GM18907 (cell line): ENCODE measurements around the gene SPC25.
A peak's percentile ranks its signal among the peaks of the same experiment; 100 is the strongest.
"Not testable (repeated sequence)": the region's sequence is repeated elsewhere in the genome, so short reads cannot be mapped to it uniquely, and the experiment has no call there.

ENCODE experiments used
- ATAC-seq: cut with Tn5 transposase; IDR thresholded peaks from one replicate; pipeline ENCODE4 v1.9.1; 2021; ENCODE audit warnings: mild to moderate bottlenecking, moderate library complexity; ENCODE audit not compliant: unreplicated experiment

The SPC25 gene

DNA sequence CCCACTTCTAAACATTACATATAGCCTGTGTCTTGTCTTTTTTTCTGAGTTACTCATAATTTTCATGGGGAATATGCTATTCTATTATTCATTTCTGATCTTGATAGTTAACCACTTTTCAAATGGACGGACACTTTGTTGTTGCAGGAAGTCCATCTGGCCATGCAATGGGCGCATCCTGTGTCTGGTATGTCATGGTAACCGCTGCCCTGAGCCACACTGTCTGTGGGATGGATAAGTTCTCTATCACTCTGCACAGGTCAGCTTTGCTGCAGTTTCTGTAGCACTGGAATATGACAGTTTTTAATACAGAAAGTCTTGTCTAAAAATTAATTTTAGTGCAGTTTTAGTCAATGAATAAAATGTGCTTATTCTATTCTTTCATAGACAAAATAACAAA lies 14.1 kb upstream of the SPC25 start:
- no peak for ATAC-seq

GRCh38 chr2:168903888-168904287 lies 13.7 kb upstream of the SPC25 start:
- ATAC-seq, result no peak

DNA sequence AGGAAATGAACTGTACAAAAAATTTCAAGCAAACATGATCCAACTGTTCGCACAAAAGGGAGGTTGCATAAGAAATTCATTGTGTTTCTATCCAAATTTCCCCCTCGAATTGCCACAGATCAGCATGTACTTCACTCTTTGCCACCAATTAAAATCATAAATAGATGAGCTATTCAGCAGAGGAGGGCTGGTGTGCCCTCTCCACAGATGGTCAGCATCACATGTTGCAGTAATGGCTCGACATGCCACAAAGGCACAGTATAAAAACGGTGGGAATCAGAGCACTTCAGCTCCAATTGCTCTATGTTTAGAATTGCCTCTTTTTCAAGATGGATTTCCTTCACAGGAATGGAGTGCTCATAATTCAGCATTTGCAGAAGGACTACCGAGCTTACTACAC lies 10.8 kb upstream of the SPC25 start, which contains the start of gene G6PC2:
G6PC2 (plus strand) TSS at position 289 of the 400 bp plus-strand sequence; CDS start at position 330, 41 bp downstream.
- ATAC-seq, result no peak

- ATAC-seq, result no peak
Observed at GRCh38 chr2:168897449-168897848, 7.2 kb upstream of the SPC25 start.

GRCh38 chr2:168896783-168897182 lies 6.6 kb upstream of the SPC25 start:
- no peak for ATAC-seq

- ATAC-seq, result no peak
Observed at GRCh38 chr2:168895771-168896170, 5.5 kb upstream of the SPC25 start.

DNA sequence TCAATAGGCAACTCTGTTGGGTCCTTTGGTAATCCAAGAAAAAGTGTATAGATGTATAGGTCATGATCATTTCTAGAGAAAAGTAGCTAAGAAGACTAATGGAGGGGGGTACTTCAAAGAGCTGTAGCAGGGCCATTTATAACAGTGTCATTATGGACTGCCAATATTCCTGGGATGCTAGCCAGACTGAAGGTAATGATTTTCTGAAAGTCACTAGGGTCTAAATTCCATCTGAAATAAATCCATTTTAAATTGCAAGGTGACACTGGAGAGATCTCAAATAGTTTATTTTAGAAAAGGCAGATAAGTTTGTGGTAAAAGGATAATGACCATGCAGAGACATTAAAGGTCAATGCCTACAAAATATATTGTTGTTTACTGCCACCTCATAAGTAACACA lies 4.5 kb upstream of the SPC25 start:
- ATAC-seq, result no peak

- no peak for ATAC-seq
Observed at GRCh38 chr2:168894101-168894500, 3.9 kb upstream of the SPC25 start.

- no peak for ATAC-seq
Observed at GRCh38 chr2:168892327-168892726, 2.1 kb upstream of the SPC25 start.

GRCh38 chr2:168889635-168890005 lies 610 bp downstream of the SPC25 start:
- ATAC-seq, result peak; percentile 5

GRCh38 chr2:168884975-168885374 lies 5.3 kb downstream of the SPC25 start:
- no peak for ATAC-seq

DNA sequence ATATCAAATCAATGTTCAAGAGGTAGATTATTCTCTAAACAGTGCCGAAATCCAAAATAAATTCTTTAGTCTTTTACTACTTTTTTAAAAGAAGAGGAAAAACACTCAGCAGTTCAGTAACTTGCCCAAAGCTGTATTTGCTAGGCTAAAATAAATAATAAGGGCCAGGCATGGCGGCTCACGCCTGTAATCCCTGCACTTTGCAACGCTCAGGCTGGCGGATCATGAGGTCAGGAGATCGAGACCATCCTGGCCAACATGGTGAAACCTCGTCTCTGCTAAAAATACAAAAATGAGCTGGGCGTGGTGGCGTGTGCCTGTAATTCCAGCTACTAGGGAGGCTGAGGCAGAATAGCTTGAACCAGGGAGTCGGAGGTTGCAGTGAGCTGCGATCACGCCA lies 8.1 kb downstream of the SPC25 start:
- ATAC-seq, result not testable (repeated sequence)

DNA sequence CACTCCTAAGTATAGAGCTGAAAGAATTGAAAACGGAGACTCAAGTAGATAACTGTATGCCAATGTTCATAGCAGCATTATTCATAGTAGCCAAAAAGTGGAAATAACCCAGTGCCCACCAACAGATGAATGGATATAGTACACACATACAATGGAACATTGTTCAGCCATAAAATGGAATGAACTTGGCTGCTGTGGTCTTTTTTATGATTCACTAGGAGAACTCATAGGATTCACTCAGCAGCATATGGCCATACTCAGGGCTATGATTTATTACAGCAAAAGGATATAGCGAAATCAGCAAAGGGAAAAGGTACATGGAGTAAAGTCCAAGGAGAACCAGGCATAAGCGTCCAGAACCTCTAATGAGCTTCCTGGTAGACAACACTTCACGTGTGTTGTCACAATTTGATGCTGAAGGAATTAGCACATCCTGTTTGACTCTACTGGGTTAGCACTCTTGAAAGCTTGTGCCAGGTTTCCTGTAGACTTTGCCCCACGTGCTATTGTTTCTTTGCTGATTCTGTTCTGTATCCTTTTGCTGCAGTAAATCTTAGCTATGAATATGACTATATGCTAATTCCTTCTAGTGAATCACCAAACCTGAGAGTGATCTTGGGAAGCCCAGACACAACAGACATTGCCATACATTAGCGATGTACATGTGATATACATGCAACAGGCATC lies 15.7 kb downstream of the SPC25 start:
- ATAC-seq, result no peak

GRCh38 chr2:168870824-168871223 lies 19.4 kb downstream of the SPC25 start:
- ATAC-seq, result not testable (repeated sequence)

- not testable (repeated sequence) for ATAC-seq
Observed at GRCh38 chr2:168870369-168870768, 19.9 kb downstream of the SPC25 start.

DNA sequence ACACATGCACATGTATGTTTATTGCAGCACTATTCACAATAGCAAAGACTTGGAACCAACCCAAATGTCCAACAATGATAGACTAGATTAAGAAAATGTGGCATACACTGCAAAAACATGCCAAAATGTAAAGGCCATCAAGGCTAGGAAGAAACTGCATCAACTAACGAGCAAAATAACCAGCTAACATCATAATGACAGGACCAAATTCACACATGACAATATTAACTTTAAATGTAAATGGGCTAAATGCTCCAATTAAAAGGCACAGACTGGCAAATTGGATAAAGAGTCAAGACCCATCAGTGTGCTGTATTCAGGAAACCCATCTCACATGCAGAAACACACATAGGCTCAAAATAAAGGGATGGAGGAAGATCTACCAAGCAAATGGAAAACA lies 23.1 kb downstream of the SPC25 start:
- ATAC-seq, result not testable (repeated sequence)

DNA sequence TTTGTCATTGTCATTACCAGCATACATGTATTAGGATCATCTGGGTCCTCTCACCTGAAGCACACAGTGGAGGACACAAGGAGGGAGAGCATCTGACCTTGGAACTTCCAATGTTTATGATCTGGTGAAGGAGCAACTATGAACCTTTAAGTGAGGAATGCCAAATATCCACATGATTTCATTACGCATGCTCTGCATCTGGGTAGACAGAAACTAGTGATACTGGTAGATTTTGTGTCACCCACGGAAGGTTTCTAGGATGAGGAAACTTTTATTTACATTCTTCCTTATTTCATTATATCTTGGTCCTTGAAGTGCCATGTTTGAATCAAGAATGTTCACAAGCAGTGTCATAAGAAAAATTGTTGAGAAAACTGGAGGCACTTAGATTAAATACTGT lies 32.1 kb downstream of the SPC25 start:
- no peak for ATAC-seq

DNA sequence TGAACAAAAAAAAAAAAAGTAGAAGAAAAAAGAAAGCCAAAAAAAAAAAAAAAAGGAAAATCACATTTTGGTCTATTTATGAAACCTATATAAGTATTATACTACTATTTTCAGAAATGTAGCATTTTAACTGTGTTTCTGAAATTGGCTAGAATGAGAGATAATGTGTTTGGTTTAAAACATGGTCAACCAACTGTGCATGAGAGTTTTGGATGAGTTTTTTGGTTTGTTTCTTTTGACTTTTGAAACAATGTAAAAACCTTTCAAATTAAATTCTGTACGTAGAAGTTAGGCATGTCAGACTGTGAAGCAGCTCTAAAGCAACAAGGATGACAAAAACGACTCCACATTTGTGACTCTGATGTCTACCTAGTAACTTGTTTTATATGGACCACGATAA lies 34.6 kb downstream of the SPC25 start:
- no peak for ATAC-seq

DNA sequence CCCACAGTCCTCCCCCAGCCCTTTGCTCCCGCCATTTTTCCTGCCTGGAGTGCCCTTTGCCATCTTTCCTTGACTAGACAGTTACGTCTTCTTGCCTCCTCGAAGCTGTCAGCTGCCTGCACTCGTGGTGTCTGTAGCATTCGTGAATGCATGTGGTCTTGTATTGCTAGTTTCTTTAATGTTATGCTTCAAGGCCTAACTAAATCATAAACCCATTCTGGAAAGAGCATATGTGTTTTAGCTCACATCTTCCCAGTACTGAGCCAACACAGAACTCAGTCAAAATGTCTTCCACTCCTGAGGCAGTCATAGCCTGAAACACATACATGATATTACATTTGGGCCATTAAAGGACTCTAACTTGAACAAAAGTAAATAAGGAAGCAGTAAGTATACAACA lies 35.6 kb downstream of the SPC25 start:
- no peak for ATAC-seq

DNA sequence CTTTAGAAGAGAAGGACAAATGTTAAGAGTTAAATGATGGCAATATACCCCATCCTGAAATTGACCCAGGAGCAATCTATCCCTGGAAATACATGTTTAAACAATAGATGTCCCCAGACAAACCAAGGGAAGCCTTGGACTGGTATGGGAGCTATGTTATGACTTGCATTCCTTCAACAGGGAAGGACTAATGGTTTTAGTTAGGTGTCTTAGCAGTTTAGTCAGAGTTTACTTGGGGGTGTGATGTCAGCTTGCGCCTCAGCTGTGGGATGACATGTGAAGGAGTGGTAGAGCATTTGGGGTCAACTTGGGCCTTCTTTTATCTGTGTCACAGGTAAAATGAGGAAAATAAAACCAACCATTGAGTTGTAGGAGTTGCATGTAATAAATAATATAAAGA lies 36.8 kb downstream of the SPC25 start:
- ATAC-seq, result no peak

- no peak for ATAC-seq
Observed at GRCh38 chr2:168852481-168852880, 37.7 kb downstream of the SPC25 start.

DNA sequence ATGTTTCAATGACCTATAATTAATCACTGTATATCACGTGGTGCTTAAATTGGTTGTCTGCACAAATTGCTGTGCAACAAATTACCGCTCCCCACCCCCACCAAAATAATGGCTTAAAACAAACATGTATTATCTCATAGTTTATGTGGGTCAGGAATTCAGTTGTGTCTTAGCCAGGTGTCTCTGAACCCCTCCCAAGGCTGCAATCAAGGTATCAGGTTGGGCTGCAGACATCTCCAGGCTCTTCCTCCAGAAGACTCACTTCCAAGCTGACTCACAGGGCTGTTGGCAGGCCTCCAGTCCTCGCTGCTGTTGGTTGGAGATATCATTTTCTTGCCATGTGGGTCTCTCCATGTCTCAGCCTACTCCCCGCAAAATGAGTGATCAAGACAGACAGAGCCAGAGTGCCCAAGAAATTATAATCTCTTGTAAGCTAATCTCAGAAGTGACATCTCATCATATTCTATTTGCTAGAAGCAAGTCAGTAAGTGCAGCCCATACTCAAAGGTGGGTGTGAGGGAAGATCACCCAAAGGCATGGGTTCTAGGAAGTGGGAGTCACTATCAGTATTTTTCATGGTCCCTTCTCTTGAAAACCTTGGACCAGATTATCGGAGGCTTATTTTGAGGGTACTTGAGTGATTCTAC lies 38.4 kb downstream of the SPC25 start:
- ATAC-seq, result no peak

GRCh38 chr2:168850846-168851245 lies 39.4 kb downstream of the SPC25 start:
- no peak for ATAC-seq
